GM12878 (cell line): ENCODE results near the gene NDUFA13. TPM values are rescaled to one million over a fixed set of nuclear protein-coding genes. Genes with fewer than 3 reads are reported as not detected.

Experiments
- ATAC-seq: fragments of 200-7000 bp; cut with Tn5 transposase; 3 replicates; pipeline ENCODE4 v1.9.1; 2020; ENCODE audit warnings: mild to moderate bottlenecking, moderate library complexity
- BruUV-seq: library from RNA; stranded (reverse); fragments of 400-500 nt; replicated peaks from 2 replicates; lab custom pipeline; 2021; lab: Mats Ljungman, UMichigan
- CTCF ChIA-PET: fragments of 300-600 bp; sonication (Branson Sonifier 250); formaldehyde crosslinking; extraction: SDS; loops from one replicate; lab custom pipeline; 2021; ENCODE audit warnings: inconsistent platforms; lab: Yijun Ruan, JAX
- POLR2A ChIA-PET: fragments of 350-600 bp; formaldehyde crosslinking; extraction: SDS; loops from one replicate; lab custom pipeline; 2021; ENCODE audit warnings: inconsistent platforms; lab: Charles Lee
- RAD21 ChIA-PET: fragments of 300-600 bp; sonication (Branson Sonifier 250); formaldehyde crosslinking; loops from one replicate; lab custom pipeline; 2023; ENCODE audit warnings: antibody characterized with exemption; ENCODE audit not compliant: unreplicated experiment; lab: Charles Lee
- SMC1A ChIA-PET: fragments of 300-600 bp; sonication (Branson Sonifier 250); formaldehyde crosslinking; loops from one replicate; lab custom pipeline; 2023; ENCODE audit not compliant: unreplicated experiment, uncharacterized antibody; lab: Charles Lee
- DNase-seq: peaks from one replicate; pipeline ENCODE4 v3.0.0-alpha.2; 2011; ENCODE audit warnings: low read depth, low spot score
- FAIRE-seq: peaks from 3 replicates; lab custom pipeline; 2011; peaks lifted over from hg19 to GRCh38; lab: Jason Lieb, UNC
- H2AFZ ChIP-seq: 2 replicates; pipeline ENCODE4 v1.6.0; 2011; ENCODE audit warnings: low read depth, low read length, control low read depth; ENCODE audit not compliant: control insufficient read depth
- H3K27ac ChIP-seq: 2 replicates; pipeline ENCODE4 v1.5.1; 2011; ENCODE audit warnings: control low read depth; ENCODE audit not compliant: control insufficient read depth, insufficient read depth
- H3K27me3 ChIP-seq, 2 experiments: replicated peaks in 1 of 2; 2 replicates each; pipeline versions ENCODE4 v1.6.0 to v1.6.1; 2011; ENCODE audit warnings: low read length in 1 of 2; ENCODE audit not compliant: control insufficient read depth in 2 of 2, insufficient read depth in 2 of 2
- H3K36me3 ChIP-seq, 2 experiments: 2 replicates each; pipeline ENCODE4 v1.5.1; 2011; ENCODE audit warnings: low read length in 1 of 2; ENCODE audit not compliant: control insufficient read depth in 2 of 2, insufficient read depth in 2 of 2
- H3K4me1 ChIP-seq: 2 replicates; pipeline ENCODE4 v1.6.1; 2011; ENCODE audit warnings: mild to moderate bottlenecking, low read length, moderate library complexity, mixed read lengths; ENCODE audit not compliant: control insufficient read depth, insufficient read depth
- H3K4me2 ChIP-seq: 2 replicates; pipeline ENCODE4 v1.6.0; 2011; ENCODE audit warnings: control low read depth; ENCODE audit not compliant: control insufficient read depth, insufficient read depth
- H3K4me3 ChIP-seq: fragments of 200-600 bp; sonication (generic); 2 replicates; pipeline ENCODE4 v1.5.1; 2016
- H3K79me2 ChIP-seq: 2 replicates; pipeline ENCODE4 v1.6.0; 2011; ENCODE audit warnings: low read length; ENCODE audit not compliant: control insufficient read depth, insufficient read depth
- H3K9ac ChIP-seq: 2 replicates; pipeline ENCODE4 v1.8.0; 2011; ENCODE audit warnings: low read length, control low read depth, mixed read lengths; ENCODE audit not compliant: control insufficient read depth, insufficient read depth
- H3K9me3 ChIP-seq: replicated peaks from 3 replicates; pipeline ENCODE4 v1.5.1; 2011; ENCODE audit warnings: mild to moderate bottlenecking, low read length; ENCODE audit not compliant: control insufficient read depth, insufficient read depth
- H4K20me1 ChIP-seq: 2 replicates; pipeline ENCODE4 v1.6.0; 2011; ENCODE audit not compliant: control insufficient read depth, insufficient read depth
- MTA3 ChIP-seq: IDR thresholded peaks from 2 replicates; pipeline ENCODE4 v1.6.1; 2012; ENCODE audit warnings: low read length, inconsistent platforms, borderline replicate concordance
- ZSCAN29 ChIP-seq: fragments of 450-650 bp; IDR thresholded peaks from 2 replicates; pipeline ENCODE4 v1.6.1; 2017; ENCODE audit warnings: mild to moderate bottlenecking, moderate library complexity
- WGBS: methylation state at CpG from one replicate; pipeline ENCODE4 v1.1.6; 2016; ENCODE audit warnings: low lambda C conversion rate; ENCODE audit not compliant: insufficient replicate concordance, insufficient coverage; ENCODE audit errors: missing lambda C conversion rate; 5-methylcytosine and 5-hydroxymethylcytosine counted together
- in situ Hi-C: fragments of 300-500 bp; cut with MboI; formaldehyde crosslinking; loops from 9 replicates; pipeline ENCODE4 v1.14.3; 2018; ENCODE audit warnings: mixed read lengths
- intact Hi-C: fragments of 100-400 bp; cut with micrococcal nuclease; formaldehyde crosslinking; loops from one replicate; pipeline ENCODE4 v1.14.2; 2022; ENCODE audit not compliant: unreplicated experiment
- polyA plus RNA-seq, 11 experiments: library from polyadenylated mRNA; depleted of rRNA in 4 of 11; unstranded in 6 of 11; stranded (reverse) in 5 of 11; fragments of >200 nt; fragmentation: Nextera tagmentation in 4 of 11; fragmentation: Illumina TruSeq in 1 of 11; extraction: Ambion mirVana in 4 of 11; extraction: Trizol in 1 of 11; gene quantifications; 1 replicate in 1 of 11; 2 replicates in 10 of 11; pipeline versions ENCODE4 v1.2.1 to v1.2.3, GENCODE V29; 2011 to 2016; ENCODE audit warnings: inconsistent platforms in 2 of 11, missing spikeins in 2 of 11, low read depth in 1 of 11
- total RNA-seq, 4 experiments: library from RNA; depleted of rRNA in 3 of 4; stranded (reverse); fragments of >200 nt in 3 of 4; fragmentation: Illumina TruSeq in 1 of 4; extraction: Trizol in 1 of 4; gene quantifications; 2 replicates each; pipeline versions ENCODE4 v1.2.1 to v1.2.3, GENCODE V29; 2013 to 2021
- TF ChIP-seq, protein P1 (sequence below): fragments of 450-650 bp; IDR thresholded peaks from 2 replicates; pipeline ENCODE4 v1.6.1; 2016; ENCODE audit warnings: mild to moderate bottlenecking
- TF ChIP-seq, protein P2 (sequence below): IDR thresholded peaks from 2 replicates; pipeline ENCODE4 v1.6.1; 2011; ENCODE audit warnings: low read depth, low read length, improper control_type of control experiment, borderline replicate concordance

The NDUFA13 gene
- total and polyA plus RNA-seq, 10 of the 15 experiments (the other 5 are each of a cell fraction or from before 2014, with no cell fraction given): 224 to 586 (median 456) TPM

DNA sequence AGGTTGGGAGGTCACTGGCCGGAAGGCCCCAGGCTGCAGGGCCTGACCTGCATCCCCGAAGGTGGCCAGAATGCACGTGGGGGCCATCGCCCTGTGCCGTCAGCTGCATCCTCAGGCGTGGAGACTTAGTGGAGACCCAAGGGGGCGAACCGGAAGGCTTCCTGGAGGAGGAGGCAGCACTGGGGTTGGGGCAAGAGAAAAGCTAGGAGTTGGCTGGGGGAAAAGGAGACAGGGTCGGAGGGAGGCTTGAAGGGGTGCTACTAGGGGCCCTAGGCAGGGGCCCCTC lies 11.3 kb downstream of the NDUFA13 start:
- no peaks in the 10 kb centered on the region for H3K27me3 ChIP-seq
- intact Hi-C loops (no loop called here), in situ Hi-C loops (loop anchor here (5.0 to 25.0 kb wide), 7 partner anchors 115 to 1510 kb away; partner anchors contain the start of genes GMIP, ZNF66 and ZNF737)
- H4K20me1 ChIP-seq: no peaks in the 10 kb centered on the region
- DNase-seq (no peak), FAIRE-seq (no peak), ATAC-seq (no peak)
- ChIA-PET RAD21 (no interaction called here), SMC1A (no interaction called here), POLR2A (no interaction called here), CTCF (interaction anchor here (0.7 kb wide), 1 partner anchor 117 kb away, joined by 3 read pairs; no protein-coding TSS in a partner anchor)
- peaks cover 3 to 23% of the 10 kb centered on the region in 2 experiments; a peak in 3 of 4 replicates for H3K36me3 ChIP-seq
- no TSS peak for BruUV-seq
- no peaks in the 10 kb centered on the region for H3K9me3 ChIP-seq
- H3K4me3 ChIP-seq: no peak overlapping the region
- no peak overlapping the region for H3K4me2 ChIP-seq
- H3K27ac ChIP-seq: no peak overlapping the region
- 95% methylated on average over 9 of the region's 9 CpGs for WGBS
- peaks cover 24% of the 10 kb centered on the region for H3K79me2 ChIP-seq
- no peak overlapping the region for H2AFZ ChIP-seq
- H3K9ac ChIP-seq: no peak overlapping the region
- TF ChIP-seq MTA3: no peak
- TF ChIP-seq ZSCAN29: no peak
- TF ChIP-seq, protein P1, sequence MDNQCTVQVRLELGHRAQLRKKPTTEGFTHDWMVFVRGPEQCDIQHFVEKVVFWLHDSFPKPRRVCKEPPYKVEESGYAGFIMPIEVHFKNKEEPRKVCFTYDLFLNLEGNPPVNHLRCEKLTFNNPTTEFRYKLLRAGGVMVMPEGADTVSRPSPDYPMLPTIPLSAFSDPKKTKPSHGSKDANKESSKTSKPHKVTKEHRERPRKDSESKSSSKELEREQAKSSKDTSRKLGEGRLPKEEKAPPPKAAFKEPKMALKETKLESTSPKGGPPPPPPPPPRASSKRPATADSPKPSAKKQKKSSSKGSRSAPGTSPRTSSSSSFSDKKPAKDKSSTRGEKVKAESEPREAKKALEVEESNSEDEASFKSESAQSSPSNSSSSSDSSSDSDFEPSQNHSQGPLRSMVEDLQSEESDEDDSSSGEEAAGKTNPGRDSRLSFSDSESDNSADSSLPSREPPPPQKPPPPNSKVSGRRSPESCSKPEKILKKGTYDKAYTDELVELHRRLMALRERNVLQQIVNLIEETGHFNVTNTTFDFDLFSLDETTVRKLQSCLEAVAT: peak; percentile 60; the same call in 1 of the 2 replicates
- TF ChIP-seq, protein P2, sequence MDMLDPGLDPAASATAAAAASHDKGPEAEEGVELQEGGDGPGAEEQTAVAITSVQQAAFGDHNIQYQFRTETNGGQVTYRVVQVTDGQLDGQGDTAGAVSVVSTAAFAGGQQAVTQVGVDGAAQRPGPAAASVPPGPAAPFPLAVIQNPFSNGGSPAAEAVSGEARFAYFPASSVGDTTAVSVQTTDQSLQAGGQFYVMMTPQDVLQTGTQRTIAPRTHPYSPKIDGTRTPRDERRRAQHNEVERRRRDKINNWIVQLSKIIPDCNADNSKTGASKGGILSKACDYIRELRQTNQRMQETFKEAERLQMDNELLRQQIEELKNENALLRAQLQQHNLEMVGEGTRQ: no peak
- H3K4me1 ChIP-seq: peaks cover 34% of the 10 kb centered on the region
